Measurements from ENCODE around the gene BCKDHB. TPM values are rescaled to one million over a fixed set of nuclear protein-coding genes. Genes with fewer than 3 reads are reported as not detected.

The BCKDHB gene
- total and polyA plus RNA-seq, 2 experiments from 2014 or later = 32.1 to 42.7 TPM

- Histone ChIP-seq H3K27ac (ENCODE audit: low read depth) (no peak overlapping the region), H3K27me3 (ENCODE audit: insufficient read depth) (no peaks in the 10 kb centered on the region), H4K20me1 (replicated peaks; ENCODE audit: insufficient read depth) (peaks cover 3% of the 10 kb centered on the region; the same call in 1 of the 2 replicates), H3K36me3 (ENCODE audit: insufficient read depth) (no peaks in the 10 kb centered on the region), H3K4me2 (no peak overlapping the region), H3K9me2 (ENCODE audit: insufficient read depth) (no peaks in the 10 kb centered on the region), H3K4me3 (no peak overlapping the region), H3K4me1 (ENCODE audit: insufficient read depth) (no peaks in the 10 kb centered on the region), H3K79me2 (replicated peaks; ENCODE audit: insufficient read depth) (no peaks in the 10 kb centered on the region), H3F3A (replicated peaks; ENCODE audit: low read depth) (no peaks in the 10 kb centered on the region), H2AFZ (no peak overlapping the region)
- Mint-ChIP-seq H3K4me3 (no peak overlapping the region), H3K27me3 (ENCODE audit: insufficient read depth, low read depth, poor library complexity) (no peaks in the 10 kb centered on the region), H3K4me1 (peaks cover 5% of the 10 kb centered on the region; the same call in 2 of the 3 replicates), H3K27ac (no peak overlapping the region), H3K9me3 (peaks cover 11% of the 10 kb centered on the region; the same call in 2 of the 3 replicates), H3K36me3 (ENCODE audit: low read depth) (peaks cover 21% of the 10 kb centered on the region)
- TF ChIP-seq ZNF331 (CRISPR knock-in tag; IDR thresholded peaks at IDR 0.05; ENCODE audit: low read depth) = no peak
- TF ChIP-seq ZNF462 (CRISPR knock-in tag; IDR thresholded peaks at IDR 0.05) = no peak
- TF ChIP-seq, protein P1, sequence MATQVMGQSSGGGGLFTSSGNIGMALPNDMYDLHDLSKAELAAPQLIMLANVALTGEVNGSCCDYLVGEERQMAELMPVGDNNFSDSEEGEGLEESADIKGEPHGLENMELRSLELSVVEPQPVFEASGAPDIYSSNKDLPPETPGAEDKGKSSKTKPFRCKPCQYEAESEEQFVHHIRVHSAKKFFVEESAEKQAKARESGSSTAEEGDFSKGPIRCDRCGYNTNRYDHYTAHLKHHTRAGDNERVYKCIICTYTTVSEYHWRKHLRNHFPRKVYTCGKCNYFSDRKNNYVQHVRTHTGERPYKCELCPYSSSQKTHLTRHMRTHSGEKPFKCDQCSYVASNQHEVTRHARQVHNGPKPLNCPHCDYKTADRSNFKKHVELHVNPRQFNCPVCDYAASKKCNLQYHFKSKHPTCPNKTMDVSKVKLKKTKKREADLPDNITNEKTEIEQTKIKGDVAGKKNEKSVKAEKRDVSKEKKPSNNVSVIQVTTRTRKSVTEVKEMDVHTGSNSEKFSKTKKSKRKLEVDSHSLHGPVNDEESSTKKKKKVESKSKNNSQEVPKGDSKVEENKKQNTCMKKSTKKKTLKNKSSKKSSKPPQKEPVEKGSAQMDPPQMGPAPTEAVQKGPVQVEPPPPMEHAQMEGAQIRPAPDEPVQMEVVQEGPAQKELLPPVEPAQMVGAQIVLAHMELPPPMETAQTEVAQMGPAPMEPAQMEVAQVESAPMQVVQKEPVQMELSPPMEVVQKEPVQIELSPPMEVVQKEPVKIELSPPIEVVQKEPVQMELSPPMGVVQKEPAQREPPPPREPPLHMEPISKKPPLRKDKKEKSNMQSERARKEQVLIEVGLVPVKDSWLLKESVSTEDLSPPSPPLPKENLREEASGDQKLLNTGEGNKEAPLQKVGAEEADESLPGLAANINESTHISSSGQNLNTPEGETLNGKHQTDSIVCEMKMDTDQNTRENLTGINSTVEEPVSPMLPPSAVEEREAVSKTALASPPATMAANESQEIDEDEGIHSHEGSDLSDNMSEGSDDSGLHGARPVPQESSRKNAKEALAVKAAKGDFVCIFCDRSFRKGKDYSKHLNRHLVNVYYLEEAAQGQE (IDR thresholded peaks at IDR 0.05; ENCODE audit: unreplicated experiment) = no peak
- no peak for TF ChIP-seq CTCF (conservative IDR thresholded peaks at IDR 0.05; ENCODE audit: low read depth in 2 of 2)
- no peak for TF ChIP-seq CREB1 (CRISPR knock-in tag; IDR thresholded peaks at IDR 0.05; ENCODE audit: low read depth)
- TF ChIP-seq POLR2AphosphoS5 (IDR thresholded peaks at IDR 0.05; ENCODE audit: low read depth) = no peak
- TF ChIP-seq ZNF114 (CRISPR knock-in tag; IDR thresholded peaks at IDR 0.05) = no peak
- TF ChIP-seq ETS1 (IDR thresholded peaks at IDR 0.05) = no peak
- no peak for TF ChIP-seq NANOG (IDR thresholded peaks at IDR 0.05; ENCODE audit: borderline replicate concordance)
- TF ChIP-seq EZH2 (IDR thresholded peaks at IDR 0.05; ENCODE audit: low read depth, unreplicated experiment) = no peak
- TF ChIP-seq EZH2phosphoT487 (IDR thresholded peaks at IDR 0.05; ENCODE audit: unreplicated experiment) = no peak
- no peak for TF ChIP-seq JUNB (IDR thresholded peaks at IDR 0.05; ENCODE audit: unreplicated experiment)
- no peak for TF ChIP-seq STAT1 (IDR thresholded peaks at IDR 0.05; ENCODE audit: unreplicated experiment)
- ATAC-seq (no peak), DNase-seq (ENCODE audit: low spot score) (no peak)
Measured at GRCh38 chr6:80234908-80235307, 128.4 kb downstream of the BCKDHB start.
